ENCODE data around the gene SLC35E2B. TPM values are rescaled to one million over a fixed set of nuclear protein-coding genes. Genes with fewer than 3 reads are reported as not detected.
A peak's percentile ranks its signal among the peaks of the same experiment; 100 is the strongest.
"Not testable (repeated sequence)": the region's sequence is repeated elsewhere in the genome, so short reads cannot be mapped to it uniquely, and the experiment has no call there.

The SLC35E2B gene
- total RNA-seq, 6 donors from 2014 or later = 33.0 to 116 (median 47.9) TPM

DNA sequence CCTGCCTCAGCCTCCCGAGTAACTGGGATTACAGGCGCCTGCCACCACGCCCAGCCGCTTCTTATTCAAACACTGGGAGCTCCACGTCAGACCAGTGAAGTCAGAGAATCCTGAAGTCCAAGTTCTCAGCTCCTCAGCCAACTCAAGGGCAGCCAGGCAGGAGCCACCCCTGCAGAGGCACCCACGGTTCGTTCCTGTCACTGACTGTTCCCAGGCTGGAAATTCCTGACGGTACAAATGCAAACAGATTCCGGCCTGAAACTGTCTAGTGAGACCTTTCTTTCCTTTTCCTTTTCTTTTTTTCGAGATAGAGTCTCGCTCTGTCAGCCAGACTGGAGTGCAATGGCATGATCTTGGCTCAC, 11.7 kb downstream of the SLC35E2B start:
- ATAC-seq (ENCODE audit: low FRiP score in 2 of 2) (no peak), DNase-seq (no peak)
- H3K4me3 ChIP-seq = no peak overlapping the region
- peaks cover 10 to 48% (median 13%) of the 10 kb centered on the region in 4 donors for H3K4me1 ChIP-seq
- 66 to 77% methylated on average over 9 to 11 of the region's 11 CpGs for WGBS, 2 donors
- peaks cover 0 to 7% (median 0%) of the 10 kb centered on the region in 4 donors for H3K36me3 ChIP-seq
- H3K27ac ChIP-seq = no peak overlapping the region
- no peak for TF ChIP-seq EP300 (IDR thresholded peaks at IDR 0.05)
- no peak for TF ChIP-seq POLR2AphosphoS5 (IDR thresholded peaks at IDR 0.05)
- TF ChIP-seq, protein P1, sequence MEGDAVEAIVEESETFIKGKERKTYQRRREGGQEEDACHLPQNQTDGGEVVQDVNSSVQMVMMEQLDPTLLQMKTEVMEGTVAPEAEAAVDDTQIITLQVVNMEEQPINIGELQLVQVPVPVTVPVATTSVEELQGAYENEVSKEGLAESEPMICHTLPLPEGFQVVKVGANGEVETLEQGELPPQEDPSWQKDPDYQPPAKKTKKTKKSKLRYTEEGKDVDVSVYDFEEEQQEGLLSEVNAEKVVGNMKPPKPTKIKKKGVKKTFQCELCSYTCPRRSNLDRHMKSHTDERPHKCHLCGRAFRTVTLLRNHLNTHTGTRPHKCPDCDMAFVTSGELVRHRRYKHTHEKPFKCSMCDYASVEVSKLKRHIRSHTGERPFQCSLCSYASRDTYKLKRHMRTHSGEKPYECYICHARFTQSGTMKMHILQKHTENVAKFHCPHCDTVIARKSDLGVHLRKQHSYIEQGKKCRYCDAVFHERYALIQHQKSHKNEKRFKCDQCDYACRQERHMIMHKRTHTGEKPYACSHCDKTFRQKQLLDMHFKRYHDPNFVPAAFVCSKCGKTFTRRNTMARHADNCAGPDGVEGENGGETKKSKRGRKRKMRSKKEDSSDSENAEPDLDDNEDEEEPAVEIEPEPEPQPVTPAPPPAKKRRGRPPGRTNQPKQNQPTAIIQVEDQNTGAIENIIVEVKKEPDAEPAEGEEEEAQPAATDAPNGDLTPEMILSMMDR (IDR thresholded peaks at IDR 0.05) = no peak
- TF ChIP-seq POLR2A (IDR thresholded peaks at IDR 0.05) = no peak
- H3K9me3 ChIP-seq = no peaks in the 10 kb centered on the region
- no peaks in the 10 kb centered on the region for H3K27me3 ChIP-seq

DNA sequence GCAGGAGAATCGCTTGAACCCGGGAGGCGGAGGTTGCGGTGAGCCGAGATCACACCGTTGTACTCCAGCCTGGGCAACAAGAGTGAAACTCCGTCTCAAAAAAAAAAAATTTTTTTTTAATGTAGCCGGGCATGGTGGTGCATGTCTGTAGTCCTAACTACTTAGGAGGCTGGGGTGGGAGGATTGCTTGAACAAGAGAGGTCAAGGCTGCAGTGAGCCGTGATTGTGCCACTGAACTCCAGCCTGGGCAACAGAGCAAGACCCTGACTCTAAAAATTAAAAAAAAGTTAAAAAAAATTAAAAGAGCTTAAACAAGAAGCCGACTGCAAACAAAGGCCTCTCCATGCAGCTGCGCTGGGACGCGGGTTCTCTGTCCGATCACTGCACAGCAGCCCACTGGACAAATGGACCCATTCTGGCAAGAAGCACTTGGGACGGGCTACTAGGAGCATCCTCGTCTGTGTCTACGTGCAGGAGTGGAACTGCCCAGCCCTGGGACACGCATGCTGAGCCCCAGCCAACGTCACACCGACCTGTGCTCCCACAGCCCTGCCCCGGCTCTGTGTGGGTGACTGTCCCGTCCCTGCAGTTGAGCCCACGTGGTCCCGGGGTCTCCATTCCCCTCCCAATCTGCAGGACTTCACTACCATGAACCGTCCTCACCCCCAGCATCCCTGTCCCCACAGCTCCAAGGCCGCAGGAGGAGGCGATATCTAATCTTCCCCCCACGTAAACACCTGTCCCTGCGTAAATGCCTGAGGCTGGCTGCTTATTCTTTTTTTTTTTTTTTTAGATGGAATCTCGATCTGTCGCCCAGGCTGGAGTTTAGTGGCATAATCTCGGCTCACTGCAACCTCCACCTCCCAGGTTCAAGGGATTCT, 12.3 kb downstream of the SLC35E2B start:
- ATAC-seq (ENCODE audit: low FRiP score in 2 of 2) (no peak), DNase-seq (no peak)
- WGBS, 2 donors = 93 to 94% methylated on average over 32 of the region's 32 CpGs
- Histone ChIP-seq H3K27me3 (no peaks in the 10 kb centered on the region), H3K9me3 (no peaks in the 10 kb centered on the region), H3K4me1 (peaks cover 7 to 42% (median 13%) of the 10 kb centered on the region in 4 donors), H3K27ac (no peak overlapping the region), H3K36me3 (peaks cover 0 to 7% (median 0%) of the 10 kb centered on the region in 4 donors), H3K4me3 (no peak overlapping the region)
- no peak for TF ChIP-seq POLR2A (IDR thresholded peaks at IDR 0.05)
- no peak for TF ChIP-seq EP300 (IDR thresholded peaks at IDR 0.05)
- no peak for TF ChIP-seq POLR2AphosphoS5 (IDR thresholded peaks at IDR 0.05)
- TF ChIP-seq, protein P1 (IDR thresholded peaks at IDR 0.05) = no peak

DNA sequence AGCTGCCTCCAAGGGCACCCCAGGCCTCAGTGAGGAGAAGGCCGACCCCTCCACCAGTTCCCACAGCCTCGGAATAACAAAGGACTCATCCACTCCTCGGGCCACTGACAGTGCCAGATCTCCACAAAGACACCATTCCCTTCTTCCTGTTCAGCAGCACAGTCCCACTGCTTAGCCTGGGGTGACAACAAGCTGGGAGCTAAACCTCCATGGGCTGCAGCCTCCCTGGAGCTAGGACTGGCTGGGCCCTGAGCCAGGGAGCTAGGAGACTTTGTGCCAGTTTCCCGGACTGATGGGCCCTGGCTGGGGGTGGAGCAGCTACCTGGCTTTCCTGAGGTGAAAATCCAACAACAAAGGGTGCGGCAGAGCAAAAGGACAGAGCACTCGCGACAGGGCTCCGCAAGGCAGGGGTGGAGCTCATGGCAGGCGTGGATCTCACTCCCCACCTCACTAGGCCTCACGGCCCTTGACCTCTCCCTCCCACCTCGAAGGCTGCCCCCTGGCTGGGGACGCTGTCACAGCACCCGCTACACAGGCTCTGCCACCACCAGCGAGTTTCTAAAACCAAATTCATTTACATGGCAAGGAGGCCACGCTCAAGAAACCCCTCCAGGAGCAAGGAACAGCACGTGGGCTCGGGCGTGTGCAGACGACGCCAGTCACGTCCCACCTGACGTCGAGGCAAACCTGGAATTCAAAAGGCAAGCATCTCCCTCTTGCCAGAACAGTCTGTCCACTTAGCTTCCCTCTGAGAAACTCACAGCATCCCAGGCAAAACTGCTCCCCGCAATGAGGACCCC, 13.8 kb downstream of the SLC35E2B start:
- TF ChIP-seq POLR2A (IDR thresholded peaks at IDR 0.05) = no peak
- TF ChIP-seq EP300 (IDR thresholded peaks at IDR 0.05) = no peak
- no peak for TF ChIP-seq POLR2AphosphoS5 (IDR thresholded peaks at IDR 0.05)
- TF ChIP-seq, protein P1 (IDR thresholded peaks at IDR 0.05) = peak in 3 of 6 experiments; percentile 19 to 21 (median 21)
- WGBS, 2 donors = 73 to 81% methylated on average over 15 to 24 of the region's 24 CpGs
- Histone ChIP-seq H3K27ac (peak overlapping the region in 2 of 4 donors; percentile 30 to 55), H3K4me1 (peaks cover 7 to 36% (median 13%) of the 10 kb centered on the region in 4 donors), H3K4me3 (no peak overlapping the region), H3K27me3 (no peaks in the 10 kb centered on the region), H3K36me3 (peaks cover 0 to 15% (median 0%) of the 10 kb centered on the region in 4 donors), H3K9me3 (no peaks in the 10 kb centered on the region)
- ATAC-seq (ENCODE audit: low FRiP score in 2 of 2) (no peak), DNase-seq (no peak)

DNA sequence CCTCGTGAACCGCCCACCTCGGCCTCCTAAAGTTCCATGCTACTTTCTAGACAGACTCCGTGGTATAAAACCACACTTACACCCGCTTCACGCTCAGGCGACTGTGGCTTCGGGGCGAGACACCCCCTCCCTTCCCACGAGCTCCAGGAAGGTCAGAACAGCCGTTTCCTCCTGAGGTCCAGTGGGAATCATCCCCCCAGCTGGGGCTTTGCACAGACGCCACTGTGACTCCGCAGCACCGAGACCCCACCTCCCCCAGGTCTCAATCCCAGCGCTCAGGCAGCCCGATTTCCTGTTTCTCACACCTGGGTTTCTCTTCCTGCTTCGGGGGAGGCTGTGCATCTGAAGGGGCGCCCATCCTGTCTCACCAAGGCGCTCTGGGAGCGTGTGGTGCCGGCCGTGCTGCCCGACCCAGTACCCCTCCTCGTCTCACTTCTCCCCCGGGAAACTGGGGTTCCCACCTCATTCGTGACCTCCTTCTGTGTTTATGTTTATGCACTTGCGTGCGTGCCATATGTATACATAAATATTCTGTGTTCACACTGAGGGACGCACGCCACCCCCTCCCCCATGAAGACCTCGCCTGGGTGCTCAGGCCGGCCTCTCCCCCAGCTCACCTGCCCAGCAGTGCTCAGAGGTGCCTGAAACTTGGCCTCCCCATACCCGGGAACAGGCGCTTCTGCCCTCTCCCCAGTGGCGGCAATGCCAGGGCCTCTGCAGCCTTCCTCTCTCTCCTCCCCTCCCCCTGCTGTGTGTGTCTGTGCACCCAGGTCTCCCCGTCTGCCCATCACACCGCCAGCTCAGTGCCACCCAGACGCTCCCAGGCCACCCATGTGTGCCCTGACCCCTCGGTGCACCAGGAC, 14.6 kb downstream of the SLC35E2B start:
- H3K4me1 ChIP-seq = peaks cover 7 to 27% (median 13%) of the 10 kb centered on the region in 4 donors
- H3K27ac ChIP-seq = peak overlapping the region in 2 of 4 donors; percentile 30 to 55
- H3K36me3 ChIP-seq = peaks cover 0 to 22% (median 3%) of the 10 kb centered on the region in 4 donors
- no peak for TF ChIP-seq POLR2A (IDR thresholded peaks at IDR 0.05)
- TF ChIP-seq, protein P1 (IDR thresholded peaks at IDR 0.05) = no peak
- TF ChIP-seq EP300 (IDR thresholded peaks at IDR 0.05) = no peak
- TF ChIP-seq POLR2AphosphoS5 (IDR thresholded peaks at IDR 0.05) = no peak
- H3K27me3 ChIP-seq = no peaks in the 10 kb centered on the region
- peak overlapping the region in 1 of 4 donors; percentile 1 for H3K4me3 ChIP-seq
- DNase-seq (peak in 1 of 2 donors; percentile 57), ATAC-seq (ENCODE audit: low FRiP score in 2 of 2) (no peak)
- no peaks in the 10 kb centered on the region for H3K9me3 ChIP-seq
- whole genome bisulfite sequencing, 2 donors = 55 to 76% methylated on average over 39 of the region's 39 CpGs

DNA sequence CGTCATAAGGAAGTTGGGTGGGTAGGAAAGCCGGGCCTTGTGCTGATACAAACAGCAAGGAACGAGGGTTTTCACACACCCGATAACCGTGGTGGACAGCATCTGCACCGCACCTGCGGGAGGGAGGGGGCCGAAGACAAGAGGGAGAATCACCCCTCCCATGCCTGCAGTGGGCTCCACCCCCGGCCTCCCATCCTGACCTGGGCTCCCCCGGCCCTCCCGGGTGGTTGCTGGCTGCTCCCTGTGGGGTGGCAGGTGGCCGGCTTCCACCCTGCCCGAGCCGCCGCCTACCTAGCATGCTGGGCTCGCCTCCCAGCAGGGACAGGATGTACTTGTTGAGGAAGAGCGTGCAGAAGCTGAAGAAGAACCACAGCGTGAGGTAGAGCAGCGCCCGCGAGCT, 16.5 kb downstream of the SLC35E2B start:
- peaks cover 7 to 24% (median 13%) of the 10 kb centered on the region in 4 donors for H3K4me1 ChIP-seq
- H3K4me3 ChIP-seq; DNase-seq; H3K9me3 ChIP-seq; ATAC-seq (ENCODE audit: low FRiP score in 2 of 2); H3K27ac ChIP-seq; H3K27me3 ChIP-seq: not testable (repeated sequence)
- peaks cover 0 to 34% (median 17%) of the 10 kb centered on the region in 4 donors for H3K36me3 ChIP-seq
- 95% methylated on average over 4 of the region's 21 CpGs; no CpG with 5 or more reads in 1 of the 2 donors for WGBS, 2 donors

DNA sequence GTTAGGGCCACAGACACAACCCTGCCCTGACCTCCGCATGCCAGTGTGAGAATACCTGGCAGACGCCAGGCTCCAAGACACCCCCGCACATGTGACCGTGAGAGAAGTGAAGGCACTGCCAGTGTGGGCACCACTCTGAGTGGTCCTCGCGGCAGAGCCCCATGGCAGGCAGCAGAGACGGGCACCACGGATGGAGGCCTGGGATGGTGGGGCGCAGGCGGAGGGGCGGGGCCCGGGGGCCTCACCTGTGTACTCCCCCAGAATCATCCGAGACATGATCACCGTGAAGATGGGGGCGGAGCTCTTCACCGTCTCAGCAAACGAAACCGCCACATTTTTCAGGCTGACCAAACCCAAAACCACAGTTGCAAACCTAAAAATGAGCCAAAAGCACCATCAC, 17.4 kb downstream of the SLC35E2B start:
- not testable (repeated sequence) for H3K27ac ChIP-seq; H3K4me3 ChIP-seq; H3K9me3 ChIP-seq; ATAC-seq (ENCODE audit: low FRiP score in 2 of 2); H3K27me3 ChIP-seq; DNase-seq
- Histone ChIP-seq H3K36me3 (peaks cover 0 to 42% (median 23%) of the 10 kb centered on the region in 4 donors), H3K4me1 (peaks cover 7 to 20% (median 13%) of the 10 kb centered on the region in 4 donors)
- 96% methylated on average over 15 of the region's 18 CpGs; no CpG with 5 or more reads in 1 of the 2 donors for WGBS, 2 donors

DNA sequence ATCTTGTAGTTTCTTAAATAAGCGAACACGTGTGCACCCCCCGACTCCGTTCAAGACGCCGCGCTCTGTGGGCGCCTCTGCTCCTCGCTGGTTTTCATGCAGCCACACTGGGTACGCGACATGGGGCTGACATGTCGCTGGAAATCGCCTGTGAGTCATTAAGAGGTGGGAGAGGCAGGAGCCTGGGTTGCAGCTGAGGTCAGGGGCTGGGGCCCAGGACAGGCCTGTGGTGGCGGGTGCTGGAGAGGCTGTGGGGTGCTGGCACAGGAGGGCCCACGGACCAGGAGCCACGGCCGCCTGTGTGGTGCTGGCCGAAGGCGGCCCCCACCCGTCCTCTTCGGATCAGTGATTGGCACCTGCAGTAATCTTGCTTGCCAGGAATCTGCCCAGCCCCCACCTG, 17.8 kb downstream of the SLC35E2B start:
- 91 to 92% methylated on average over 11 to 21 of the region's 21 CpGs for WGBS, 2 donors
- not testable (repeated sequence) for H3K27ac ChIP-seq, H3K4me3 ChIP-seq, H3K9me3 ChIP-seq, H3K27me3 ChIP-seq
- peak in 1 of 2 donors; percentile 72 for DNase-seq
- ATAC-seq (ENCODE audit: low FRiP score in 2 of 2) = peak in 1 of 2 donors; percentile 12
- Histone ChIP-seq H3K36me3 (peaks cover under 1 to 46% (median 27%) of the 10 kb centered on the region in 4 donors), H3K4me1 (peaks cover 7 to 20% (median 13%) of the 10 kb centered on the region in 4 donors)

All from upper lobe of left lung (tissue), 6 donors.